Measurements from ENCODE around the gene ITGB1BP1.

The ITGB1BP1 gene

GRCh38 chr2:9462313-9462712 is 39.0 kb upstream of the ITGB1BP1 start:
- no peak overlapping the region for H2AK5ac ChIP-seq (ENCODE audit: low read length, severe bottlenecking)
- peaks cover 4% of the 10 kb centered on the region for H3K4me1 ChIP-seq (ENCODE audit: control insufficient read depth, insufficient read depth, low read depth, low read length)
- no peak overlapping the region for H2BK120ac ChIP-seq (ENCODE audit: low read depth, low read length)
- no peak overlapping the region for H3K9ac ChIP-seq (ENCODE audit: low read length)
- no peak overlapping the region for H3K4ac ChIP-seq (ENCODE audit: low read depth in 1 of 2, low read length in 2 of 2)
- H2AFZ ChIP-seq (ENCODE audit: low read depth, low read length): no peak overlapping the region
- no peak overlapping the region for H3K14ac ChIP-seq (ENCODE audit: low read length in 2 of 2)
- H3K27ac ChIP-seq (ENCODE audit: low read length, poor library complexity, severe bottlenecking): no peak overlapping the region
- WGBS: 82% methylated on average over 3 of the region's 5 CpGs
- no peak overlapping the region for H3K4me3 ChIP-seq (ENCODE audit: insufficient read depth in 1 of 2, low read depth in 1 of 2, low read length in 2 of 2)
- H3K18ac ChIP-seq (ENCODE audit: low read depth in 1 of 2, low read length in 2 of 2): no peak overlapping the region
- peaks cover 5% of the 10 kb centered on the region for H3K79me1 ChIP-seq (replicated peaks; ENCODE audit: low read length, poor library complexity, severe bottlenecking)
- H3K4me2 ChIP-seq (ENCODE audit: low read length, poor library complexity, severe bottlenecking): no peak overlapping the region
- no peak for DNase-seq
- H3K27me3 ChIP-seq (ENCODE audit: control insufficient read depth in 1 of 2, insufficient read depth in 1 of 2, low read length in 2 of 2): no peaks in the 10 kb centered on the region
- peaks cover 21 to 67% of the 10 kb centered on the region in 2 experiments for H3K36me3 ChIP-seq (ENCODE audit: control insufficient read depth in 1 of 2, insufficient read depth in 2 of 2, low read depth in 1 of 2, low read length in 2 of 2)
- H4K8ac ChIP-seq (ENCODE audit: low read length): no peak overlapping the region
- H2BK15ac ChIP-seq (ENCODE audit: low read depth, poor library complexity, severe bottlenecking): no peak overlapping the region
- no peaks in the 10 kb centered on the region for H3K9me3 ChIP-seq (ENCODE audit: control insufficient read depth, low read length)
- H3K23ac ChIP-seq (ENCODE audit: low read length in 2 of 2): no peak overlapping the region
- H4K91ac ChIP-seq (ENCODE audit: low read length): no peak overlapping the region
- H2BK12ac ChIP-seq (ENCODE audit: low read length in 2 of 2): no peak overlapping the region
- H2BK5ac ChIP-seq (ENCODE audit: low read depth, low read length, poor library complexity, severe bottlenecking): no peak overlapping the region

- no peak overlapping the region for H2BK120ac ChIP-seq (ENCODE audit: low read depth, low read length)
- peaks cover 18 to 75% of the 10 kb centered on the region in 2 experiments for H3K36me3 ChIP-seq (ENCODE audit: control insufficient read depth in 1 of 2, insufficient read depth in 2 of 2, low read depth in 1 of 2, low read length in 2 of 2)
- H3K4me1 ChIP-seq (ENCODE audit: control insufficient read depth, insufficient read depth, low read depth, low read length): peaks cover under 1% of the 10 kb centered on the region
- H3K18ac ChIP-seq (ENCODE audit: low read depth in 1 of 2, low read length in 2 of 2): no peak overlapping the region
- no peak overlapping the region for H2BK15ac ChIP-seq (ENCODE audit: low read depth, poor library complexity, severe bottlenecking)
- no peak overlapping the region for H3K4ac ChIP-seq (ENCODE audit: low read depth in 1 of 2, low read length in 2 of 2)
- WGBS: 100% methylated on average over 3 of the region's 3 CpGs
- H2BK12ac ChIP-seq (ENCODE audit: low read length in 2 of 2): no peak overlapping the region
- no peak overlapping the region for H3K4me3 ChIP-seq (ENCODE audit: insufficient read depth in 1 of 2, low read depth in 1 of 2, low read length in 2 of 2)
- H3K27ac ChIP-seq (ENCODE audit: low read length, poor library complexity, severe bottlenecking): no peak overlapping the region
- no peak overlapping the region for H4K91ac ChIP-seq (ENCODE audit: low read length)
- H3K9me3 ChIP-seq (ENCODE audit: control insufficient read depth, low read length): no peaks in the 10 kb centered on the region
- H4K8ac ChIP-seq (ENCODE audit: low read length): no peak overlapping the region
- H2AFZ ChIP-seq (ENCODE audit: low read depth, low read length): no peak overlapping the region
- peaks cover 2% of the 10 kb centered on the region for H3K79me1 ChIP-seq (replicated peaks; ENCODE audit: low read length, poor library complexity, severe bottlenecking)
- no peak overlapping the region for H2AK5ac ChIP-seq (ENCODE audit: low read length, severe bottlenecking)
- no peak overlapping the region for H3K9ac ChIP-seq (ENCODE audit: low read length)
- no peak overlapping the region for H2BK5ac ChIP-seq (ENCODE audit: low read depth, low read length, poor library complexity, severe bottlenecking)
- H3K23ac ChIP-seq (ENCODE audit: low read length in 2 of 2): no peak overlapping the region
- H3K4me2 ChIP-seq (ENCODE audit: low read length, poor library complexity, severe bottlenecking): no peak overlapping the region
- H3K27me3 ChIP-seq (ENCODE audit: control insufficient read depth in 1 of 2, insufficient read depth in 1 of 2, low read length in 2 of 2): no peaks in the 10 kb centered on the region
- H3K14ac ChIP-seq (ENCODE audit: low read length in 2 of 2): no peak overlapping the region
- DNase-seq: no peak
Measured at GRCh38 chr2:9461079-9461478, 37.8 kb upstream of the ITGB1BP1 start.

- H3K27me3 ChIP-seq (ENCODE audit: control insufficient read depth in 1 of 2, insufficient read depth in 1 of 2, low read length in 2 of 2): no peaks in the 10 kb centered on the region
- no peak overlapping the region for H2AK5ac ChIP-seq (ENCODE audit: low read length, severe bottlenecking)
- no peak overlapping the region for H3K4ac ChIP-seq (ENCODE audit: low read depth in 1 of 2, low read length in 2 of 2)
- no peak overlapping the region for H3K4me3 ChIP-seq (ENCODE audit: insufficient read depth in 1 of 2, low read depth in 1 of 2, low read length in 2 of 2)
- no peaks in the 10 kb centered on the region for H3K79me1 ChIP-seq (replicated peaks; ENCODE audit: low read length, poor library complexity, severe bottlenecking)
- no peak overlapping the region for H2BK120ac ChIP-seq (ENCODE audit: low read depth, low read length)
- H3K4me1 ChIP-seq (ENCODE audit: control insufficient read depth, insufficient read depth, low read depth, low read length): no peaks in the 10 kb centered on the region
- H3K27ac ChIP-seq (ENCODE audit: low read length, poor library complexity, severe bottlenecking): no peak overlapping the region
- 100% methylated on average over 1 of the region's 3 CpGs for WGBS
- no peak overlapping the region for H3K9ac ChIP-seq (ENCODE audit: low read length)
- H2BK15ac ChIP-seq (ENCODE audit: low read depth, poor library complexity, severe bottlenecking): no peak overlapping the region
- H2BK5ac ChIP-seq (ENCODE audit: low read depth, low read length, poor library complexity, severe bottlenecking): no peak overlapping the region
- H3K36me3 ChIP-seq (ENCODE audit: control insufficient read depth in 1 of 2, insufficient read depth in 2 of 2, low read depth in 1 of 2, low read length in 2 of 2): peaks cover 15 to 75% of the 10 kb centered on the region in 2 experiments
- H3K9me3 ChIP-seq (ENCODE audit: control insufficient read depth, low read length): no peaks in the 10 kb centered on the region
- no peak overlapping the region for H3K23ac ChIP-seq (ENCODE audit: low read length in 2 of 2)
- no peak overlapping the region for H3K14ac ChIP-seq (ENCODE audit: low read length in 2 of 2)
- H3K18ac ChIP-seq (ENCODE audit: low read depth in 1 of 2, low read length in 2 of 2): no peak overlapping the region
- DNase-seq: no peak
- H2AFZ ChIP-seq (ENCODE audit: low read depth, low read length): no peak overlapping the region
- no peak overlapping the region for H4K8ac ChIP-seq (ENCODE audit: low read length)
- H4K91ac ChIP-seq (ENCODE audit: low read length): no peak overlapping the region
- no peak overlapping the region for H3K4me2 ChIP-seq (ENCODE audit: low read length, poor library complexity, severe bottlenecking)
- H2BK12ac ChIP-seq (ENCODE audit: low read length in 2 of 2): no peak overlapping the region
Measured at GRCh38 chr2:9460441-9461017, 37.2 kb upstream of the ITGB1BP1 start.

GRCh38 chr2:9451231-9451630 is 27.9 kb upstream of the ITGB1BP1 start:
- Histone ChIP-seq H2BK12ac (ENCODE audit: low read length in 2 of 2) (no peak overlapping the region), H2AK5ac (ENCODE audit: low read length, severe bottlenecking) (no peak overlapping the region), H3K27me3 (ENCODE audit: control insufficient read depth in 1 of 2, insufficient read depth in 1 of 2, low read length in 2 of 2) (no peaks in the 10 kb centered on the region), H3K4me1 (ENCODE audit: control insufficient read depth, insufficient read depth, low read depth, low read length) (no peaks in the 10 kb centered on the region), H3K14ac (ENCODE audit: low read length in 2 of 2) (no peak overlapping the region), H3K9me3 (ENCODE audit: control insufficient read depth, low read length) (no peaks in the 10 kb centered on the region), H4K8ac (ENCODE audit: low read length) (no peak overlapping the region), H3K4me2 (ENCODE audit: low read length, poor library complexity, severe bottlenecking) (no peak overlapping the region), H3K79me1 (replicated peaks; ENCODE audit: low read length, poor library complexity, severe bottlenecking) (no peaks in the 10 kb centered on the region), H3K27ac (ENCODE audit: low read length, poor library complexity, severe bottlenecking) (no peak overlapping the region), H3K36me3 (ENCODE audit: control insufficient read depth in 1 of 2, insufficient read depth in 2 of 2, low read depth in 1 of 2, low read length in 2 of 2) (peaks cover 36 to 71% of the 10 kb centered on the region in 2 experiments), H2BK5ac (ENCODE audit: low read depth, low read length, poor library complexity, severe bottlenecking) (no peak overlapping the region), H2BK15ac (ENCODE audit: low read depth, poor library complexity, severe bottlenecking) (no peak overlapping the region), H3K4ac (ENCODE audit: low read depth in 1 of 2, low read length in 2 of 2) (no peak overlapping the region), H3K9ac (ENCODE audit: low read length) (no peak overlapping the region), H2BK120ac (ENCODE audit: low read depth, low read length) (no peak overlapping the region), H3K18ac (ENCODE audit: low read depth in 1 of 2, low read length in 2 of 2) (no peak overlapping the region), H3K4me3 (ENCODE audit: insufficient read depth in 1 of 2, low read depth in 1 of 2, low read length in 2 of 2) (no peak overlapping the region), H3K23ac (ENCODE audit: low read length in 2 of 2) (no peak overlapping the region), H2AFZ (ENCODE audit: low read depth, low read length) (no peak overlapping the region), H4K91ac (ENCODE audit: low read length) (no peak overlapping the region)
- no peak for DNase-seq
- WGBS: 100% methylated on average over 1 of the region's 1 CpG

Data from mesenchymal stem cell (in vitro differentiated cells and primary cell).